GM12875 (cell line): ENCODE results near the gene IFI30.

ENCODE experiments used
- H3K4me3 ChIP-seq: one replicate; pipeline ENCODE4 v1.5.1; 2011; ENCODE audit warnings: low read depth, low read length, control low read depth
- TF ChIP-seq, protein P1 (sequence below): IDR thresholded peaks from 2 replicates; pipeline ENCODE4 v1.5.1; 2011; ENCODE audit warnings: low read depth, mild to moderate bottlenecking, control low read depth, inconsistent platforms, low read length, moderate library complexity, borderline replicate concordance; ENCODE audit not compliant: insufficient read depth

IFI30 gene

GRCh38 chr19:18194554-18195238, 21.1 kb downstream of the IFI30 start:
- TF ChIP-seq, protein P1, sequence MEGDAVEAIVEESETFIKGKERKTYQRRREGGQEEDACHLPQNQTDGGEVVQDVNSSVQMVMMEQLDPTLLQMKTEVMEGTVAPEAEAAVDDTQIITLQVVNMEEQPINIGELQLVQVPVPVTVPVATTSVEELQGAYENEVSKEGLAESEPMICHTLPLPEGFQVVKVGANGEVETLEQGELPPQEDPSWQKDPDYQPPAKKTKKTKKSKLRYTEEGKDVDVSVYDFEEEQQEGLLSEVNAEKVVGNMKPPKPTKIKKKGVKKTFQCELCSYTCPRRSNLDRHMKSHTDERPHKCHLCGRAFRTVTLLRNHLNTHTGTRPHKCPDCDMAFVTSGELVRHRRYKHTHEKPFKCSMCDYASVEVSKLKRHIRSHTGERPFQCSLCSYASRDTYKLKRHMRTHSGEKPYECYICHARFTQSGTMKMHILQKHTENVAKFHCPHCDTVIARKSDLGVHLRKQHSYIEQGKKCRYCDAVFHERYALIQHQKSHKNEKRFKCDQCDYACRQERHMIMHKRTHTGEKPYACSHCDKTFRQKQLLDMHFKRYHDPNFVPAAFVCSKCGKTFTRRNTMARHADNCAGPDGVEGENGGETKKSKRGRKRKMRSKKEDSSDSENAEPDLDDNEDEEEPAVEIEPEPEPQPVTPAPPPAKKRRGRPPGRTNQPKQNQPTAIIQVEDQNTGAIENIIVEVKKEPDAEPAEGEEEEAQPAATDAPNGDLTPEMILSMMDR: no peak
- H3K4me3 ChIP-seq: peak overlapping the region; percentile 64

GRCh38 chr19:18196511-18196845, 22.9 kb downstream of the IFI30 start:
- TF ChIP-seq, protein P1: no peak
- H3K4me3 ChIP-seq: no peak overlapping the region

DNA sequence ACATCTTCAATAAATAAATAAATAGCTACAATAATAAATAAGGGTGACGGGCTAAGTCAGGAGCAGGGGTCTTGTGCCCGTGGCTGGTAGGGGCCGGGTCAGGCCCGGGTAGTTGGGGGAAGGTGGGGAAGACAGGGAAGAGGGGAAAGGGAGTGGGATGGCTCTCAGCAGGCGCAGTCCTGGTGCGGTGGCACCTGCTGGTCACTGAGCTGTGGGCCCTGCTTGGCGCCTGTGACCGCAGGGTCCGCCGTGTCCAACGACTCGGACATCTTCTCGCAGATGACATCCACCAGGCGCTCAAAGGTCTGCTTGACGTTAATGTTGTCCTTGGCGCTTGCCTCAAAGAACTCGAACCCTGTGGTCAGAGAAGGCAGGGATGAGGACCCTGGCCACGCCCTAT, 23.7 kb downstream of the IFI30 start:
- TF ChIP-seq, protein P1: no peak
- no peak overlapping the region for H3K4me3 ChIP-seq

- H3K4me3 ChIP-seq: no peak overlapping the region
- TF ChIP-seq, protein P1: no peak
Measured at GRCh38 chr19:18197941-18198340, 24.3 kb downstream of the IFI30 start.

GRCh38 chr19:18198374-18198773, 24.8 kb downstream of the IFI30 start:
- TF ChIP-seq, protein P1: no peak
- H3K4me3 ChIP-seq: no peak overlapping the region

- H3K4me3 ChIP-seq: no peak overlapping the region
- TF ChIP-seq, protein P1: no peak
Measured at GRCh38 chr19:18202397-18202777, 28.8 kb downstream of the IFI30 start.

- H3K4me3 ChIP-seq: peak overlapping the region; percentile 81
- TF ChIP-seq, protein P1: peak; percentile 43
Measured at GRCh38 chr19:18202778-18203407, 29.3 kb downstream of the IFI30 start.
